A673 (cell line): ENCODE data around the gene CLK2. TPM values are rescaled to one million over a fixed set of nuclear protein-coding genes. Genes with fewer than 3 reads are reported as not detected.
"Not testable (repeated sequence)": the region's sequence is repeated elsewhere in the genome, so short reads cannot be mapped to it uniquely, and the experiment has no call there.

Source experiments
- BruUV-seq: library from RNA; stranded (reverse); fragments of 400-500 nt; replicated peaks from 2 replicates; lab custom pipeline; 2021; lab: Mats Ljungman, UMichigan
- CTCF ChIA-PET: fragments of 300-600 bp; sonication (Branson Sonifier 250); formaldehyde crosslinking; loops from one replicate; lab custom pipeline; 2022; ENCODE audit warnings: antibody characterized with exemption; lab: Charles Lee
- POLR2A ChIA-PET: fragments of 300-600 bp; sonication (Branson Sonifier 250); formaldehyde crosslinking; loops from one replicate; lab custom pipeline; 2022; ENCODE audit warnings: antibody characterized with exemption; ENCODE audit not compliant: low non-redundant PET; lab: Charles Lee
- DNase-seq: peaks from one replicate; pipeline ENCODE4 v3.0.0-alpha.2; 2015; ENCODE audit warnings: low spot score
- H3K27ac ChIP-seq: fragments of 200-600 bp; sonication (generic); 2 replicates; pipeline ENCODE4 v1.5.1; 2016; ENCODE audit warnings: mixed run types, low read depth, mild to moderate bottlenecking, mixed read lengths, antibody characterized with exemption, low read length; ENCODE audit not compliant: poor library complexity, severe bottlenecking
- H3K27me3 ChIP-seq: fragments of 200-600 bp; sonication (generic); replicated peaks from 2 replicates; pipeline ENCODE4 v1.6.1; 2017; ENCODE audit warnings: mixed run types, low read depth, mild to moderate bottlenecking, mixed read lengths, antibody characterized with exemption, low read length; ENCODE audit not compliant: insufficient read depth, poor library complexity
- H3K36me3 ChIP-seq: fragments of 200-600 bp; sonication (generic); 2 replicates; pipeline ENCODE4 v1.6.1; 2016; ENCODE audit warnings: mixed run types, mild to moderate bottlenecking, mixed read lengths, antibody characterized with exemption, low read length; ENCODE audit not compliant: insufficient read depth, poor library complexity, severe bottlenecking
- H3K4me1 ChIP-seq: fragments of 200-600 bp; sonication (generic); 2 replicates; pipeline ENCODE4 v1.6.1; 2017; ENCODE audit warnings: mixed run types, mild to moderate bottlenecking, mixed read lengths, antibody characterized with exemption, low read length; ENCODE audit not compliant: insufficient read depth, poor library complexity, severe bottlenecking
- H3K4me3 ChIP-seq: fragments of 200-600 bp; sonication (generic); 2 replicates; pipeline ENCODE4 v1.5.1; 2016; ENCODE audit warnings: low read depth, mixed run types, mild to moderate bottlenecking, mixed read lengths, low read length; ENCODE audit not compliant: poor library complexity, severe bottlenecking
- H3K9me3 ChIP-seq: fragments of 200-600 bp; sonication (generic); 2 replicates; pipeline ENCODE4 v1.6.1; 2016; ENCODE audit warnings: mixed run types, low read depth, mild to moderate bottlenecking, mixed read lengths, antibody characterized with exemption, low read length; ENCODE audit not compliant: poor library complexity, severe bottlenecking
- CTCF ChIP-seq: fragments of 300-800, 200-600 bp; sonication (generic); conservative IDR thresholded peaks from 2 replicates; pipeline ENCODE4 v1.5.1; 2017; ENCODE audit warnings: low read depth, mild to moderate bottlenecking, antibody characterized with exemption, low read length, moderate library complexity, mixed read lengths
- EZH2 ChIP-seq: fragments of 200-600 bp; sonication (generic); IDR thresholded peaks from 2 replicates; pipeline ENCODE4 v1.6.1; 2017; ENCODE audit warnings: borderline replicate concordance, low read depth, mild to moderate bottlenecking, mixed read lengths, antibody characterized with exemption, low read length; ENCODE audit not compliant: poor library complexity, severe bottlenecking
- intact Hi-C: fragments of 100-400 bp; cut with micrococcal nuclease; formaldehyde crosslinking; loops from one replicate; pipeline ENCODE4 v1.10.0; 2022; ENCODE audit not compliant: unreplicated experiment
- total RNA-seq: library from RNA; stranded (reverse); gene quantifications from 2 replicates; pipeline ENCODE4 v1.2.3, GENCODE V29; 2021

The CLK2 gene
- total RNA-seq, 1 experiment from 2014 or later: 70.2 TPM

GRCh38 chr1:155247667-155248553, 25.4 kb downstream of the CLK2 start:
- POLR2A ChIA-PET: no interaction called here
- TF ChIP-seq CTCF (no peak), EZH2 (no peak)
- BruUV-seq: no TSS peak
- H3K4me1 ChIP-seq: peaks cover 29% of the 10 kb centered on the region
- H3K27ac ChIP-seq: no peak overlapping the region
- no peaks in the 10 kb centered on the region for H3K9me3 ChIP-seq
- intact Hi-C loops: no loop called here
- H3K4me3 ChIP-seq: no peak overlapping the region
- H3K27me3 ChIP-seq: no peaks in the 10 kb centered on the region
- H3K36me3 ChIP-seq: peaks cover 25% of the 10 kb centered on the region
- DNase-seq: no peak
- CTCF ChIA-PET: interaction anchor here (0.5 kb wide), 1 partner anchor 44 kb away, joined by 6 read pairs; no protein-coding TSS in a partner anchor

GRCh38 chr1:155246796-155247195, 26.5 kb downstream of the CLK2 start:
- DNase-seq, H3K27ac ChIP-seq, BruUV-seq, POLR2A ChIA-PET, H3K27me3 ChIP-seq, intact Hi-C loops, H3K4me3 ChIP-seq, H3K9me3 ChIP-seq, CTCF ChIA-PET: not testable (repeated sequence)
- peaks cover 25% of the 10 kb centered on the region for H3K36me3 ChIP-seq
- H3K4me1 ChIP-seq: peaks cover 36% of the 10 kb centered on the region

- peak overlapping the region; percentile 86 for H3K27ac ChIP-seq
- intact Hi-C loops: no loop called here
- no peak for DNase-seq
- H3K27me3 ChIP-seq: no peaks in the 10 kb centered on the region
- peaks cover 33% of the 10 kb centered on the region for H3K4me1 ChIP-seq
- H3K36me3 ChIP-seq: peaks cover 19% of the 10 kb centered on the region
- no peaks in the 10 kb centered on the region for H3K9me3 ChIP-seq
- ChIA-PET POLR2A (no interaction called here), CTCF (interaction anchor here (0.7 kb wide), 1 partner anchor 320 kb away, joined by 4 read pairs; no protein-coding TSS in a partner anchor)
- TF ChIP-seq EZH2 (no peak), CTCF (no peak)
- BruUV-seq: TSS peak; percentile 97
- peak overlapping the region; percentile 35 for H3K4me3 ChIP-seq
These were observed 28.2 kb downstream of the CLK2 start for GRCh38 chr1:155245163-155245524.
